Cardiac septum (tissue), 1 donor: ENCODE results near the gene DIAPH3. TPM values are rescaled to one million over a fixed set of nuclear protein-coding genes. Genes with fewer than 3 reads are reported as not detected.

ENCODE experiments used
- DNase-seq: peaks from one replicate; pipeline ENCODE4 v3.0.0-alpha.2; 2020; ENCODE audit warnings: low spot score
- intact Hi-C: fragments of 100-400 bp; cut with DNase I; formaldehyde crosslinking; loops from one replicate; pipeline ENCODE4 v1.14.0; 2022
- total RNA-seq: library from RNA; stranded (reverse); fragmentation: NEBNext Ultra II Directional; extraction: Animal tissue kit (Norgen Biotek cat#: 25700); gene quantifications from one replicate; pipeline ENCODE4 v1.2.1, GENCODE V29; 2021
- donor health status: DM: no; HTN: no; CAD: no.

The DIAPH3 gene
- total RNA-seq, 1 donor from 2014 or later = 0.38 TPM

- intact Hi-C loops = no loop called here
- no peak for DNase-seq
These were observed 408.0 kb downstream of the DIAPH3 start for GRCh38 chr13:59755632-59756290.

GRCh38 chr13:59754411-59754810 lies 409.3 kb downstream of the DIAPH3 start:
- intact Hi-C loops = no loop called here
- DNase-seq = no peak

- intact Hi-C loops = no loop called here
- no peak for DNase-seq
These were observed 412.9 kb downstream of the DIAPH3 start for GRCh38 chr13:59750860-59751259.

- intact Hi-C loops = no loop called here
These were observed 415.7 kb downstream of the DIAPH3 start for GRCh38 chr13:59748046-59748445.

DNA sequence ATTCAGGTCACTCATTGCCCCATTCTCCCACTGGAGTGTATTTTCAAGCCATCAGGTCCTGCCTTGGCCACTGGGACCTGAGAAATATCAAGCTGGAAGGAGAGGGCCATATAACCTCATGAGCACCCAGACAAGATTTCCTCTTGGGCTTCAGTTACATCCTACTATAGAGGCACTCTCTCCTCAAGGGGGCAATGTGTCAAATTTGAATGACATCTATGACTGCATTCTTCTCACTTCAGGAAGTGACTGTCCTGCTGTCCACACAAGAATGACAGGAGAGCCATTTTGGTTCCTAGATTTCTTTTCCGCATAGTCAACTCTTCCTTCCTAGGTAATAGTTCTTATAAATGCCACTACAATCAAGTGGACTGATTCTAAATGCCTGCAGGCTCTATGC lies 416.2 kb downstream of the DIAPH3 start:
- no peak for DNase-seq
- intact Hi-C loops = no loop called here

More at GRCh38 chr13:59748046-59748445, 415.7 kb downstream of the DIAPH3 start:
- DNase-seq = no peak

GRCh38 chr13:59746291-59746962 lies 417.3 kb downstream of the DIAPH3 start:
- no peak for DNase-seq
- intact Hi-C loops = no loop called here

DNA sequence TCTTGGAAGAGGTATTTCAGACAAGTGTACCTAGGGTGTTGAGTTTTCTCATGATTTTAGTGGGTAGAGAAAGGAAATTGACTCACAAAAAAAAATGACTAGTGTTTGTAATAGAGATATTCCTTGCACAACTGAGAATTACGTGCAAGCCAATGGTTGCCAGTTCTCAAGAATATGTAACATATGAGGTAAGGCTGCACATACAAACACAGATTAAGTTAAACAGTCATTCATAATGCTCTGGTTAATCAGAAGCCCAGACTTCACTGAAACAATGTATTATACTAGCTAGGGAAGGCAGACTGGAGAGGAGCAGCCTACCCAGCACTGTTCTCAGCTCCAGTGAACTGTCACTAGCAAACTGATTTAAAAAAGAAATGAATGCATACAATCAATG lies 418.3 kb downstream of the DIAPH3 start:
- intact Hi-C loops = no loop called here
- no peak for DNase-seq

- intact Hi-C loops = no loop called here
- no peak for DNase-seq
These were observed 418.9 kb downstream of the DIAPH3 start for GRCh38 chr13:59744747-59745391.

DNA sequence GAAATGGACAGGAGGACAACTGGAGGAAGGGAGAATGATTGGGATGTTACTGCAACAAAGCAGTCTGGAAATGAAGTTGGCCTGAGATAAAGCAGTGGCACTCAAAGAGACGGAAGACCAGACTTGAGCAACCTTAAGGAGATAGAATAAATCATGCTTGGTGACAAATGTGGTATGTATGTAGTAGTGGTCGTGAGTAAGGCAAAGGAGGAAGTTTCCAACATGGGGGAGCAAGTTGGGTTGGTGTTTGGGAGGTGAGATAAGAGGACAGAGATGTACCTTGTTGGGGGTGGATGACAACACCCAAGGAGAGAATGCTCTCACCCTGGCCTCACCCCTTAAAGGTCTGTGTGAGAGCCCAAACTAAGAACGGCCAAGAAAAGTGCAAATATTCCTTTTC lies 420.5 kb downstream of the DIAPH3 start:
- intact Hi-C loops = no loop called here
- DNase-seq = no peak

DNA sequence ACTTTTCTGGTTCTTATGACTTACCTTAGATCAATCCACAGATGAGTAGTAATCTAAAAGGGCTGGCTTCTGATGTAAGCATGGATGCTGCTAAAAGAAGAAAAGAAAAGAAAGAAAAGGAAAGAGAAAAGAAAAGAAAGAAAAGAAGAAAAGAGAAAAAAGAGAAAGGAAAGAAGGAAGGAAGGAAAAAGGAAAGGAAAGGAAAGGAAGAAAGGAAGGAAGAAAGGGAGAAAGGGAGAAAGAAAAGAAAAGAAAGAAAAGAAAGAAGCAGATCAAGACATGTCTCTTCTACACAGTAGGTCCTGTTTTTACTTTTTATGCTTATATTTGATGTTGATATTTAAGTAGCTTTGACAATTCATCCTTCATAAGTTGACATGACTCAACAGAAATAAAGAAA lies 421.3 kb downstream of the DIAPH3 start:
- no peak for DNase-seq
- intact Hi-C loops = no loop called here

DNA sequence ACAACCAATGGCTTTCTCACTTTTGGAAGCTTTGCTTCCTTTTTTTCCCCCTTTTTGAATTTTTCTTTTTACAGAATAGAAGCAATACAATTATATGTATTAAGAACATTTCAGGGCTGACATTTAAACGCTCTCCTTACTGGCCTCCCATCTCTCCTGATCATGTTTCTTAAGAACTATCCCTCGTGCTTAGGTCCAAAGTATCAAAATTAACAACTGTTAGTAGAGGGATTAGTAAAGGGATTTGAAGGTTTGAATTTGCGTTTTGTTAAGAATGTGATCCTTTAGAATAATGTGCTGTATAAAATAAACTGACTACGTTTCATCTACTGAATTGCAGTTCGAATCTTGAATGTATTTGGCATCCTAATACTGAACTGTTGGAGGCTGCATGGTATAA lies 424.8 kb downstream of the DIAPH3 start:
- DNase-seq = no peak
- intact Hi-C loops = no loop called here

DNA sequence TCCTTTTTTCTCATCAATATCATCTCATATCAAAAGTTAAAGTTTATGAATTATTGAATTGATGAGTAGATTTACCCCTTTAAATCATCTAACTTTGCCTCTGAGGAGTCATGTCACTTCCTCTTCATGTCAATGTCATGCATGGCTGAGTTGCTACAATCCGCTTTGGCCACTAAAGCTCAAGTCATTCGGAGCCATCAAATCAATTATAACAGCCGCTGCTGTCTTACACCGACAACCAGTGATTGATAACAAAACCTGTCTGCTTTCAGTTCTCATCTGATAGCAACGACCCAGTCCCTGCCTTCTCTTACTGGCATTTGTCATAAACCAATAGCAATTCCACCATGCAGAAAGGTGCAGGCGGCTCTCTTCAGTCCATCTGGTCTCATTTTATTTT lies 429.3 kb downstream of the DIAPH3 start:
- DNase-seq = no peak
- intact Hi-C loops = no loop called here

GRCh38 chr13:59733744-59734143 lies 430.0 kb downstream of the DIAPH3 start:
- intact Hi-C loops = no loop called here
- DNase-seq = no peak

DNA sequence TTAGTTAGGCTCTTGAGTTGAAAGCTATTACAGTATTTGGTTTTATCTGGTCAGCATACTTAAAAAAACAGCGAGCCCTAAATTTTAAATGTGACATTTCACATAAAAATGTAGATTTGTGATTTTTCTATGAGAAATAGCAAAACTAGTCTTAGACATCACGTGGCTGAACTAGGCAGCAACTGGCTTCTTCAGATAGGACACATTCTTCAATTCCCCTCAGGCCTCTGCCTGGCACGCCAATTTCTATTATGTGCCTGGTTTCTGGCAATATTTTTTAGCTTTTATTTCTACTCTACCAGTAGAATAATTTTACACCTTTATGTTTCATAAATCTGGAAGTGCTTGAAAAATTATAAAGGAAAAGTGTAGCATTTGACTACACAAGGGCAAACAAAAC lies 433.7 kb downstream of the DIAPH3 start:
- intact Hi-C loops = no loop called here
- no peak for DNase-seq

DNA sequence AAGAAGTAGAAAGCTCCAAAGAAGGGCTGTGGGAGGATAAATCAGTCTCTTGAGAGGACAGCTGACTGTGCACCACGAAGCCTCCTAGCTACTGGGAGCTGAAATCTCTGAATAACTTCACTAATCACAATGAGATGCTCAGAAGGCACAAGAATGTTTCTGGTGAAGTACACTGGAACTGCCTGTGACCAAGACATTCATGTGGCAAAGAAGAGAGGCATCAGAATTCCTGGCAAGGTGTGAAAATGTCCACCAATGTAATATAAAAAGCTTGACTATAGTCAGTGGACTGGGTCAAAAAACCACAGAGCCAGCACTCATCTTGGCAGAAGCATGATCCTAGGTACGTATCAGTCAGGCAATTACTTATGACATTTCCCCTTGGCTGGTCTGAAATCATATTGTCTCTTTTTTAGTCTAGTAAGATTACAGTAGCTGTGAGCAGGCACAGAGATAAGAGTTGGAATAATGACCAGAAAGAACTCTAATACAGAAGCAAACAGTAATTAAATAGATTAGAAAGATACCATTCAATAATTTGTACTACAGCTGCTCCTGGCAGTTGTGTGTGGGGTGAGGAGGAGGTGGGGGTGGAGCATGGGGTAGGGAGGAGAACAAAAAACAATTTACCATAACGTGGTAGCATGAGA lies 434.7 kb downstream of the DIAPH3 start:
- no peak for DNase-seq
- intact Hi-C loops = no loop called here

GRCh38 chr13:59721926-59722910 lies 441.5 kb downstream of the DIAPH3 start:
- intact Hi-C loops = no loop called here
- DNase-seq = no peak

DNA sequence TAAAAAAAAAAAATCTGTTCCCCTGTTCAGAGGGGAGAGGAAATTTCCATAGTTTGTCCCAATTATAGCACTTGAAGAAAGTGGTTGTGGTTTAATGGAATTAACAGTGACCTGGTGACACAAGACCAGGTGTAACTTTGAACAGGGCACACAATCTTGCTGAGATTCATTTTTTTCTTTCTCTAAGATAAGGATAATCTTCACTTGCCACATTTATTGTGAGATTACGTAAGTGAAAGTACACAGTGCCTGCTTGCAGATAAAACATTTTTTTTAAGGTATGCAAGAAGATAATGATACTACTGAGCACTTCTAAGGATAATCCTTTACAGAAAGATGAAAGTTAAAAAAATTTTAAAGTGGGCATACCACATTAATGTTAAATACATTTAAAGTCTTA lies 448.1 kb downstream of the DIAPH3 start:
- intact Hi-C loops = no loop called here
- DNase-seq = no peak

- intact Hi-C loops = no loop called here
- DNase-seq = no peak
These were observed 452.6 kb downstream of the DIAPH3 start for GRCh38 chr13:59710996-59711701.

- no peak for DNase-seq
- intact Hi-C loops = no loop called here
These were observed 453.3 kb downstream of the DIAPH3 start for GRCh38 chr13:59710416-59710815.
